Breast epithelium (tissue), 4 donors: ENCODE results near the gene RBM15. TPM values are rescaled to one million over a fixed set of nuclear protein-coding genes. Genes with fewer than 3 reads are reported as not detected.

Experiments used
- DNase-seq, 2 donors: peaks; one replicate each; pipeline ENCODE4 v3.0.0-alpha.2; 2019; ENCODE audit warnings: low spot score in 2 of 2
- H3K27ac ChIP-seq, 2 donors: fragments of 200-600 bp; sonication (generic) in 1 of 2; one replicate each; pipeline ENCODE4 v1.5.1; 2016 to 2019; ENCODE audit warnings: mild to moderate bottlenecking in 1 of 2
- H3K27me3 ChIP-seq, 2 donors: fragments of 200-600 bp; sonication (generic) in 1 of 2; one replicate each; pipeline versions ENCODE4 v1.5.1 to v1.6.0; 2017 to 2019; ENCODE audit warnings: control low read depth in 1 of 2, mild to moderate bottlenecking in 1 of 2
- H3K36me3 ChIP-seq: fragments of 200-600 bp; one replicate; pipeline ENCODE4 v1.5.1; 2019
- H3K4me1 ChIP-seq, 2 donors: fragments of 200-600 bp; sonication (generic); one replicate each; pipeline ENCODE4 v1.5.1; 2016 to 2019; ENCODE audit warnings: control low read depth in 1 of 2
- H3K4me3 ChIP-seq, 3 donors: fragments of 200-600 bp; sonication (generic); 1 replicate in 2 of 3; 2 replicates in 1 of 3; pipeline ENCODE4 v1.5.1; 2016 to 2019; ENCODE audit warnings: mild to moderate bottlenecking in 3 of 3, moderate library complexity in 2 of 3
- H3K9me3 ChIP-seq, 2 donors: fragments of 200-600 bp; sonication (generic) in 1 of 2; one replicate each; pipeline ENCODE4 v1.5.1; 2016 to 2019; ENCODE audit warnings: control low read depth in 1 of 2
- CTCF ChIP-seq, 3 donors: fragments of 450-650 bp; IDR thresholded peaks; one replicate each; pipeline ENCODE4 v1.5.1; 2016 to 2017; ENCODE audit warnings: antibody characterized with exemption in 3 of 3, mild to moderate bottlenecking in 3 of 3, moderate library complexity in 3 of 3
- POLR2A ChIP-seq: fragments of 450-650 bp; IDR thresholded peaks from one replicate; pipeline ENCODE4 v1.6.1; 2016; ENCODE audit warnings: antibody characterized with exemption, mild to moderate bottlenecking, moderate library complexity
- POLR2AphosphoS5 ChIP-seq, 3 donors: sonication (generic); formaldehyde crosslinking; IDR thresholded peaks; one replicate each; pipeline ENCODE4 v1.6.1; 2017; ENCODE audit warnings: antibody characterized with exemption in 3 of 3
- intact Hi-C: fragments of 100-400 bp; cut with DNase I; formaldehyde crosslinking; loops from one replicate; pipeline ENCODE4 v1.15.1; 2023; ENCODE audit warnings: low total_unique reads
- total RNA-seq, 3 donors: library from RNA; depleted of rRNA; stranded (reverse); fragments of >200 nt; gene quantifications; one replicate each; pipeline ENCODE4 v1.1.0, GENCODE V29; 2016

Gene RBM15
- total RNA-seq, 3 donors from 2014 or later, result 33.4 to 47.1 (median 35.4) TPM

- H3K36me3 ChIP-seq, result no peaks in the 10 kb centered on the region
- intact Hi-C loops, result no loop called here
- TF ChIP-seq POLR2A (no peak), POLR2AphosphoS5 (IDR thresholded peaks at IDR 0.05) (no peak), CTCF (IDR thresholded peaks at IDR 0.05) (no peak)
- no peaks in the 10 kb centered on the region for H3K4me1 ChIP-seq
- no peak overlapping the region for H3K4me3 ChIP-seq
- no peak overlapping the region for H3K27ac ChIP-seq
- no peak for DNase-seq
- H3K9me3 ChIP-seq, result no peaks in the 10 kb centered on the region
- H3K27me3 ChIP-seq, result no peaks in the 10 kb centered on the region
Measured at GRCh38 chr1:110328700-110329099, 10.5 kb upstream of the RBM15 start.

- Histone ChIP-seq H3K4me1 (peaks cover 0 to under 1% of the 10 kb centered on the region in 2 donors), H3K9me3 (no peaks in the 10 kb centered on the region), H3K4me3 (no peak overlapping the region), H3K27me3 (no peaks in the 10 kb centered on the region), H3K36me3 (no peaks in the 10 kb centered on the region), H3K27ac (no peak overlapping the region)
- intact Hi-C loops, result no loop called here
- TF ChIP-seq CTCF (IDR thresholded peaks at IDR 0.05) (no peak), POLR2A (no peak)
- no peak for DNase-seq
Measured at GRCh38 chr1:110335265-110335664, 3.9 kb upstream of the RBM15 start.

GRCh38 chr1:110336300-110337039 lies 2.7 kb upstream of the RBM15 start:
- no peak overlapping the region for H3K4me3 ChIP-seq
- H3K9me3 ChIP-seq, result no peaks in the 10 kb centered on the region
- TF ChIP-seq POLR2AphosphoS5 (IDR thresholded peaks at IDR 0.05) (no peak), CTCF (IDR thresholded peaks at IDR 0.05) (no peak)
- peaks cover 0 to 11% of the 10 kb centered on the region in 2 donors for H3K4me1 ChIP-seq
- no peaks in the 10 kb centered on the region for H3K27me3 ChIP-seq
- DNase-seq, result no peak
- intact Hi-C loops, result no loop called here
- H3K27ac ChIP-seq, result peak overlapping the region in 1 of 2 donors; percentile 36
- no peaks in the 10 kb centered on the region for H3K36me3 ChIP-seq

- intact Hi-C loops, result no loop called here
- TF ChIP-seq POLR2AphosphoS5 (IDR thresholded peaks at IDR 0.05) (no peak), CTCF (IDR thresholded peaks at IDR 0.05) (no peak), POLR2A (no peak)
- H3K9me3 ChIP-seq, result no peaks in the 10 kb centered on the region
- no peaks in the 10 kb centered on the region for H3K36me3 ChIP-seq
- H3K4me1 ChIP-seq, result peaks cover 0 to 17% of the 10 kb centered on the region in 2 donors
- H3K27me3 ChIP-seq, result no peaks in the 10 kb centered on the region
- DNase-seq, result peak; percentile 42 to 54
- peak overlapping the region; percentile 85 to 94 (median 91) for H3K4me3 ChIP-seq
- H3K27ac ChIP-seq, result peak overlapping the region; percentile 99
Measured at GRCh38 chr1:110337704-110338308, 1.4 kb upstream of the RBM15 start.

- intact Hi-C loops, result no loop called here
- H3K4me3 ChIP-seq, result peak overlapping the region; percentile 85 to 94 (median 91)
- H3K36me3 ChIP-seq, result no peaks in the 10 kb centered on the region
- peak; percentile 66 to 76 (median 70) for TF ChIP-seq POLR2AphosphoS5 (IDR thresholded peaks at IDR 0.05)
- TF ChIP-seq CTCF (IDR thresholded peaks at IDR 0.05), result peak; percentile 81 to 90 (median 89)
- peak; percentile 37 for TF ChIP-seq POLR2A
- peak in 1 of 2 donors; percentile 96 for DNase-seq
- H3K27ac ChIP-seq, result peak overlapping the region; percentile 99
- H3K4me1 ChIP-seq, result peaks cover 0 to 17% of the 10 kb centered on the region in 2 donors
- no peaks in the 10 kb centered on the region for H3K9me3 ChIP-seq
- H3K27me3 ChIP-seq, result no peaks in the 10 kb centered on the region
Measured at GRCh38 chr1:110338309-110338885, 780 bp upstream of the RBM15 start.
